ENCODE data around the gene KRIT1.
"Not testable (repeated sequence)": the region's sequence is repeated elsewhere in the genome, so short reads cannot be mapped to it uniquely, and the experiment has no call there.

KRIT1 gene

GRCh38 chr7:92200791-92201190 is 44.9 kb downstream of the KRIT1 start:
- H3K27ac ChIP-seq (ENCODE audit: low read depth, low read length, poor library complexity, severe bottlenecking) = no peak overlapping the region
- H3K36me3 ChIP-seq (ENCODE audit: insufficient read depth, low read length) = peaks cover 70% of the 10 kb centered on the region
- no peak overlapping the region for H3K4me2 ChIP-seq (ENCODE audit: low read length)
- H3K9me3 ChIP-seq (ENCODE audit: low read length) = no peaks in the 10 kb centered on the region
- no peak overlapping the region for H3K9ac ChIP-seq (ENCODE audit: low read length)
- no peaks in the 10 kb centered on the region for H4K20me1 ChIP-seq (ENCODE audit: insufficient read depth, low read length)
- H3K79me2 ChIP-seq (ENCODE audit: insufficient read depth, low read length) = no peaks in the 10 kb centered on the region
- H3K4me3 ChIP-seq (ENCODE audit: low read depth, low read length, poor library complexity, severe bottlenecking) = no peak overlapping the region
- no peaks in the 10 kb centered on the region for H3K9me2 ChIP-seq (ENCODE audit: low read depth, low read length)
- H3K27me3 ChIP-seq (ENCODE audit: insufficient read depth, low read length) = no peaks in the 10 kb centered on the region
- no peaks in the 10 kb centered on the region for H3F3A ChIP-seq (ENCODE audit: insufficient read depth, low read length)
- H3K4me1 ChIP-seq (ENCODE audit: insufficient read depth, low read length, severe bottlenecking) = no peaks in the 10 kb centered on the region
- no peak for TF ChIP-seq EZH2 (IDR thresholded peaks at IDR 0.05; ENCODE audit: borderline replicate concordance, low read length)
- no peak; the same call in 1 of the 2 replicates for TF ChIP-seq CTCF (IDR thresholded peaks at IDR 0.05; ENCODE audit: low read length)
- H2AFZ ChIP-seq (ENCODE audit: low read length) = no peak overlapping the region

- Histone ChIP-seq H3K9me3 (ENCODE audit: low read length) (peaks cover 15% of the 10 kb centered on the region), H3K4me2 (ENCODE audit: low read length) (no peak overlapping the region), H3K9me2 (ENCODE audit: low read depth, low read length) (no peaks in the 10 kb centered on the region), H3K4me1 (ENCODE audit: insufficient read depth, low read length, severe bottlenecking) (no peaks in the 10 kb centered on the region), H3F3A (ENCODE audit: insufficient read depth, low read length) (no peaks in the 10 kb centered on the region), H3K27me3 (ENCODE audit: insufficient read depth, low read length) (no peaks in the 10 kb centered on the region), H3K36me3 (ENCODE audit: insufficient read depth, low read length) (0 out of 2 replicates have a peak, but pooled peaks cover 5% of the 10 kb centered on the region), H2AFZ (ENCODE audit: low read length) (no peak overlapping the region), H3K9ac (ENCODE audit: low read length) (no peak overlapping the region), H3K4me3 (ENCODE audit: low read depth, low read length, poor library complexity, severe bottlenecking) (no peak overlapping the region), H3K79me2 (ENCODE audit: insufficient read depth, low read length) (no peaks in the 10 kb centered on the region), H3K27ac (ENCODE audit: low read depth, low read length, poor library complexity, severe bottlenecking) (no peak overlapping the region), H4K20me1 (ENCODE audit: insufficient read depth, low read length) (no peaks in the 10 kb centered on the region)
- TF ChIP-seq CTCF (IDR thresholded peaks at IDR 0.05; ENCODE audit: low read length) = no peak
- TF ChIP-seq EZH2 (IDR thresholded peaks at IDR 0.05; ENCODE audit: borderline replicate concordance, low read length) = no peak
Observed at GRCh38 chr7:92192326-92192725, 53.4 kb downstream of the KRIT1 start.

- peaks cover 11% of the 10 kb centered on the region for H3K9me3 ChIP-seq (ENCODE audit: low read length)
- H3K4me1 ChIP-seq (ENCODE audit: insufficient read depth, low read length, severe bottlenecking); H3K4me2 ChIP-seq (ENCODE audit: low read length); H3K79me2 ChIP-seq (ENCODE audit: insufficient read depth, low read length); H3K9me2 ChIP-seq (ENCODE audit: low read depth, low read length); H3F3A ChIP-seq (ENCODE audit: insufficient read depth, low read length); H3K4me3 ChIP-seq (ENCODE audit: low read depth, low read length, poor library complexity, severe bottlenecking); H4K20me1 ChIP-seq (ENCODE audit: insufficient read depth, low read length); H3K36me3 ChIP-seq (ENCODE audit: insufficient read depth, low read length); H3K27ac ChIP-seq (ENCODE audit: low read depth, low read length, poor library complexity, severe bottlenecking); H3K9ac ChIP-seq (ENCODE audit: low read length); H3K27me3 ChIP-seq (ENCODE audit: insufficient read depth, low read length); H2AFZ ChIP-seq (ENCODE audit: low read length): not testable (repeated sequence)
Observed at GRCh38 chr7:92189246-92189645, 56.5 kb downstream of the KRIT1 start.

- not testable (repeated sequence) for H3K4me3 ChIP-seq (ENCODE audit: low read depth, low read length, poor library complexity, severe bottlenecking); H3K36me3 ChIP-seq (ENCODE audit: insufficient read depth, low read length); H3K4me1 ChIP-seq (ENCODE audit: insufficient read depth, low read length, severe bottlenecking); H3K27me3 ChIP-seq (ENCODE audit: insufficient read depth, low read length); H3K9me2 ChIP-seq (ENCODE audit: low read depth, low read length); H3K9ac ChIP-seq (ENCODE audit: low read length); H3K4me2 ChIP-seq (ENCODE audit: low read length); H3F3A ChIP-seq (ENCODE audit: insufficient read depth, low read length); H3K27ac ChIP-seq (ENCODE audit: low read depth, low read length, poor library complexity, severe bottlenecking); H3K79me2 ChIP-seq (ENCODE audit: insufficient read depth, low read length); H4K20me1 ChIP-seq (ENCODE audit: insufficient read depth, low read length); H3K9me3 ChIP-seq (ENCODE audit: low read length); H2AFZ ChIP-seq (ENCODE audit: low read length)
Observed at GRCh38 chr7:92184294-92184693, 61.4 kb downstream of the KRIT1 start.

Data from OCI-LY1 (cell line).